ENCODE data around the gene CLDN19.
"Not testable (repeated sequence)": the region's sequence is repeated elsewhere in the genome, so short reads cannot be mapped to it uniquely, and the experiment has no call there.

Gene CLDN19

GRCh38 chr1:42737257-42737656, 2.8 kb downstream of the CLDN19 start:
- no peak for DNase-seq

DNA sequence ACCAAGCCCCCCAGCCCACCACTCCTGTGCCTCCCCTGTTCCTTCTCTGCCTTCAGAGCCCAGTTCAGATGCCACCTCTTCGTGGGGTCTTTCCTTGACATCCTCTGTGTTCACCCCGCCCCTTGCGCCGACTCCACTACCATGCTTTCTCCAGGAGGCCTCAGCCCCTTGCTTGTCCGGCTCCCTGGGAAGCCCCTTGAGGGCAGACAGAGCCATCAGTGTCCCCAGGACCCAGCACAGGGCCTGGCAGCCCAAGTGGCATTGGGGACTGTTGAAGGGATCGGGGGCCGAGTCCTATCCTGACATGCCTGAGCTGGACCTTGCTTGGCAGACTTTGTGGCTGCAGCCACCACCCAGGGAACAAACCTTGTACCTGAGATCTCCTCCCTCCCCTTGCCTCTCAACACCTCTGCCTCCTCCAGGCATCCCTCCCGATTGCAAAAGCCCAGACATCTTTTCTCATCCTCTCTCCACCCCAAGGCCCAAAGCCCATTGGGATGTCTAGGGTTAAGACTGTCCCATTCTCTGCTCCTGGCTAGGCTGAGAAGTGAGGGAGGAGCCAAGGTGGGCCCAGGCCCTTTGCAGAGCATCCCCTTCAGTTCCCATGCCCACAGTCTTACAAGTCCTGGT, 3.4 kb downstream of the CLDN19 start:
- no peak for DNase-seq

GRCh38 chr1:42736152-42736551, 3.9 kb downstream of the CLDN19 start:
- no peak for DNase-seq

DNA sequence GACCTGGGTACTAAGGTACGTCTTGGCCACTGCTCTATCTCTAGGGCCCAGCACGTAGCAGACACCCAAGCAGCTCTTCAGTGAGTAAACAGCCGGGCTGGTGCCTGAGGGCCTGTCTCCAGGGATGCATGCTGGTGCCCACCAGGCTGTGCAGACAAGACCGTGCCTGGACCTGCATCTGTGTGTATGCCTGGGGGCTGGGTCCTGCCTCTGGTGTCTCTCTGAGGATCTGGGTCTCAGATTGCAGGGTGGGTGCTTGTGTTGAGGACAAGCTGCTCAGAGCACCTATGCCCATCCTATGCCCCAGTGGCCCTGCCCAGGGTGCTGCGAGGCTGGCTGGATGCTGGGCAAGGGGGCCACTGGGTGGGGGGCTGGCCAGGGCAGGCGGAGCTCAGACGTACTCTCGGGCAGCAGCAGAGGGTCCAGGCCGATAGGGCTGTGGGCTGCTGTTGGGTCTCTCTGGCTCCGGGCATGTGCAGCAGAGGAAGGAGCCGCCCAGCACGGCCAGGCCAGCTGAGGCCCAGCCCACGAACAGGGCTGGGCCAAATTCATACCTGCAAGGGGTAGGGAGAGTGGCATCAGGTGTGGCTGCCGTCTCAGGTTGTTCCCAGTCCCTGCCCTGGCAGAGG, 4.4 kb downstream of the CLDN19 start:
- DNase-seq, result no peak

DNA sequence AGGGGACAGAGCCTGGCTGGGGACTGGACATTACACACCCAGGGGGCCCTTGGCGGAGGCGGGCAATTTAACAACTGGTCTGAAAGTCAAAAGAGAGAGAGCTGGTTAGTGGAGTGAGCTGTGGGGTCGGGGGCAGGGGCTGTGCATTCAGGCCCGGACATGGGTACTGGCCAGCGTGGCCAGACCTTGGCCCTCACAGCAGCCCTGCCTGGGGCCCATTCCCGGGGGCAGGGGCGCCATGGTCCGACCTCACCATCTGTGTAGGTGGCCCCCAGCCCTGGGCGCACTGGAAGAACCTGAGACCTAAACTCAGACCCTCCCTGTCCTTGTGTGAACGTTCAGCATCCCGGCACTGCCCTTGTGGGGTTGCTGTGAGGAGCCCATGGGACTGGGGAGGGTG, 5.0 kb downstream of the CLDN19 start:
- no peak for DNase-seq

- no peak for DNase-seq
Observed at GRCh38 chr1:42734201-42735035, 5.6 kb downstream of the CLDN19 start.

GRCh38 chr1:42733415-42734200, 6.4 kb downstream of the CLDN19 start:
- no peak for DNase-seq

DNA sequence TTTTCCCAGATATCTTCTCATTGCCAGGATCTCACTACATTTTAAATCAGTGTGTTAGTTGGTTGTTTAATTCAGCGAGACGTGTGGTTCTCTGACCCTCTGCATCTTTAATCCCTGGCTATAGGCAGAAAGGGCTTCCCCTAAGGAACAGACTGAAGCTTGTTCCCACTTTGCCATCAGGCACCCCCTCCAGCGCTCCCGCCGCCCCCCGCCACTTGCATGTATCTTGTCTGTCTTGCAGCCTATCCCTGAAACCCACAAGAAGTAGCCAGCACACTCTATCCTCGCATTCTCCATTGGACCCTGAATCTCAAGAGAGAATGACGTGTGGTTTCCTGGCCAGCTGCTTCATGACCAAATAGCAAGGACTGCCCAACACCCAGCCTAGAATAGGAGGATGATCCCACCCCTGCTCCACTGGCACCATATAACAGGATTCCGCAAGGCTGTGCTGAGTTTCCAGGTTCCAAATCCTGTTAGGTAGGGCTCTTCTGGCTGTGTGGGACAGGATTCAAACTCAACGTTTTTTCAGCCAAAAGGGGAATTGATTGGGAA, 7.8 kb downstream of the CLDN19 start:
- DNase-seq, result no peak

DNA sequence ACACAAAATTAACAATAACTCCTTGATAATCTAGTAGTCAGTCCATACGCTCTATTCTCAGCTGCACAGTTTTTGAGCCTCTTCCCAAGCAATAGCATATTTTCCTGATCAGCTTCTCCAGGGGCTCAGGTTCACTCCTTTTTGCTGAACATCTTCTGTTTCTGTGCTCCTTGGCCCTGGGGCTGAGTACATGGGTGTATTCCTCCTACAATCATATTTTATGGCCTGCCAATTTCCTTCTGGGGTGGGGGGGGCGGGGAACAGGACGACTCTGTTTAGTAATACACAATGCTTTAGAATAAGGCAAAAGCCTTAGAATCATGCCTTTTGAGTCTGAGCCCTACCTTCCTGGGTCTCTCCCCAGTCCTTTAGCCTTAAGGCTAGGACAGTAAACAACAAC, 8.5 kb downstream of the CLDN19 start:
- no peak for DNase-seq

GRCh38 chr1:42730988-42731387, 9.0 kb downstream of the CLDN19 start:
- DNase-seq, result no peak

- no peak for DNase-seq
Observed at GRCh38 chr1:42730002-42730401, 10.0 kb downstream of the CLDN19 start.

- DNase-seq, result not testable (repeated sequence)
Observed at GRCh38 chr1:42725820-42726219, 14.2 kb downstream of the CLDN19 start.

GRCh38 chr1:42723511-42723910, 16.5 kb downstream of the CLDN19 start:
- no peak for DNase-seq

DNA sequence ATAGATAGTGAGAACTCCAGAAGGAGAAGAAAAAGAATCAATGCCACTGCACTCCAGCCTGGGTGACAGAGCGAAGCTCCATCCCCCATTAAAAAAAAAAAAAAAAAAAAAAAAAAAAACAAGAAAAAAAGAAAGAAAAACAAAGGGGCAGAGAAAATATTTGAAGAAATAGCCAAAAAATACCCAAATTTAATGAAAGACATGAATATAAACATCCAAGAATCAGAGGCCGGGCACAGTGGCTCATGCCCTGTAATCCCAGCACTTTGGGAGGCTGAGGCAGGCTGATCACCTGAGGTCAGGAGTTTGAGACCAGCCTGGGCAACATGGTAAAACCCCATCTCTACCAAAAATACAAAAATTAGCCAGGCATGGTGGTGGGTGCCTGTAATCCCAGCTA, 17.6 kb downstream of the CLDN19 start:
- not testable (repeated sequence) for DNase-seq

DNA sequence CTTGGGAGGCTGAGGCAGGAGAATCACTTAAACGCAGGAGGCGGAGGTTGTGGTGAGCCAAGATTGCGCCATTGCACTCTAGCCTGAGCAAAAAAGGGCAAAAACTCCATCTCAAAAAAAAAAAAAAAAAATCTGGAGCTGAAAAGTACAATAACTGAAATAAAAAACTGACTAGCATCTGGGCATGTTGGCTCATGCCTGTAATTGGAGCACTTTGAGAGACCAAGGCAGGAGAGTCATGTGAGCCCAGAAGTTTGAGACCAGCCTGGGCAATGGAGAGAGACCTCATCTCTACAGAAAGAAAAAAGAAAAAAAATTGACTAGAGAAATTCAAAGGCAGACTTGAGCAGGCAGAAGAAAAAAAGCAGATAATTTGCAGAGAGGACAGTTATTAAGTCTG, 18.1 kb downstream of the CLDN19 start:
- no peak for DNase-seq

- no peak for DNase-seq
Observed at GRCh38 chr1:42720868-42721267, 19.2 kb downstream of the CLDN19 start.

DNA sequence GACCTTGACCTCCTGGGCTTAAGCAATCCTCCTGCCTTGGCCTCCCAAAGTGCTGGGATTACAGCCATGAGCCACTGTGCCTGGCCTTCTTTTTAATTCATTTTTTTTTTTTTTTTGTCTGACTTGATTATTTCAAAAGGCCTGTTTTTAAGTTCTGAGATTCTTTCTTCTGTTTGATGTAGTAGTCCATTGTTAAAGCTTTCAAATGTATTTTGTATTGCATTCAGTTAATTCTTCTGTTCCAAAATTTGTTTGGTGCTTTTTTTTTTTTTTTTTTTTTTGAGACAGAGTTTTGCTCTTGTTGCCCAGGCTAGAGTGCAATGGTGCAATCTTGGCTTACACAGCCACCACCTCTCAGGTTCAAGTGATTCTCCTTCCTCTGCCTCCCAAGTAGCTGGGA, 25.6 kb downstream of the CLDN19 start:
- DNase-seq, result not testable (repeated sequence)

- DNase-seq, result no peak
Observed at GRCh38 chr1:42713293-42713692, 26.7 kb downstream of the CLDN19 start.

DNA sequence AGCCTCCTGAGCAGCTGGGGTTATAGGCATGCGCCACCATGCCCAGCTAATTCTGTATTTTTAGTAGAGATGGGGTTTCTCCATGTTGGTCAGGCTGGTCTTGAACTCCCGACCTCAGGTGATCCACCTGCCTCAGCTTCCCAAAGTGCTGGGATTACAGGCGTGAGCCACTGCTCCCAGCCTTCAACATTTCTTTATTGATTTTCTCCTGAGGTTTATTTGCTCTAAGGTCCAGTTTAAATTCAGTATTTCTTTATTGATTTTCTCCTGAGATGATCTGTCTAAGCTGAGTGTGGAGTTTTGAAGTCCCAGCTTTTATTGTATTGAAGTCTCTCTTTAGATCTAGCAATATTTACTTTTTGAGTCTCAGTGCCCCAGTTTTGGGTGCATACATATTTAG, 27.2 kb downstream of the CLDN19 start:
- not testable (repeated sequence) for DNase-seq

DNA sequence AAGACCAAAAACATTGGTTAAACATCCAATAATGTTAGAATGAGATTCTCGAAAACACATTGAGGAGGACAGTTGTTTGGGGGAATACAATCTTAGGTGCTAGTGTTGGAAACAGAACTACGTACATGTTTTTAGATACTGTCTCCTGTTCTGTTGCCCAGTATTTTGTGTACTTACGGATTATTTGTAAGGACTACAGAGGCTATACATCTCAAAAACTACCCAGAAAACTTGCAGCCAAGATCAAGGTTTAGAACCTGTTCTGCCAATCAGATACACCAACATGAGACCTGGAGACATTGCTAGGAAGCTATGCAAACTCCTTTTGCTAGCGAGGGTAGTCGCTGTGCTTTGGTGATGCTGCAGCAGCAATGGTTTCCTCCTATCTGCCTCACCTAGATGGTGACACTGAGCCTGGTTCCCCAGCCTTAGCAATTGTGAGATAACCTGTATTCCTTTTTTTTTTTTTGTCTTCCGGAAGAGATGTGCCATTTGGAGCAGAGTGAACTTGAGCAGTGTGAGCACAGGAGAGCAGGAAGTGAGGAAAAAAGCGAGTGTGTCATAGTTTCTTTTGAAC, 36.1 kb downstream of the CLDN19 start:
- no peak for DNase-seq

DNA sequence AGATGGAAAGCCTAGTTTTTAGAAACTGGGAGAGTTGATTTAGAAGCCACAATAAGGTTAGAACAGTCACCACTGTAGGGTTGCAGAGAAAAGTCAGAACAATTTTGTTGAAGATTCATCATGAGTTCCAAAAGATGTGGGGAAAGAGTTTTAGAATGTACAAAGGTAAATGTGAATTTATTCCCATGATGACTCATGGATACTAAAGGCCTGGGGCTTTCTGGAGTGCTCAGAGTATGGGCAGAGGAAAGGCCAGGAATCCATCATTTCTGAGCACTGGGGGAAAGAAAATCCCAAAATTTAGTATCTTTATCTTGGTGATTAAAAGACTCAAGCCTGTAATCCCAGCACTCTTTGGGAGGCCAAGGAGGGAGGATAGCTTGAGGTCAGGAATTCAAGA, 40.0 kb downstream of the CLDN19 start:
- no peak for DNase-seq

DNA sequence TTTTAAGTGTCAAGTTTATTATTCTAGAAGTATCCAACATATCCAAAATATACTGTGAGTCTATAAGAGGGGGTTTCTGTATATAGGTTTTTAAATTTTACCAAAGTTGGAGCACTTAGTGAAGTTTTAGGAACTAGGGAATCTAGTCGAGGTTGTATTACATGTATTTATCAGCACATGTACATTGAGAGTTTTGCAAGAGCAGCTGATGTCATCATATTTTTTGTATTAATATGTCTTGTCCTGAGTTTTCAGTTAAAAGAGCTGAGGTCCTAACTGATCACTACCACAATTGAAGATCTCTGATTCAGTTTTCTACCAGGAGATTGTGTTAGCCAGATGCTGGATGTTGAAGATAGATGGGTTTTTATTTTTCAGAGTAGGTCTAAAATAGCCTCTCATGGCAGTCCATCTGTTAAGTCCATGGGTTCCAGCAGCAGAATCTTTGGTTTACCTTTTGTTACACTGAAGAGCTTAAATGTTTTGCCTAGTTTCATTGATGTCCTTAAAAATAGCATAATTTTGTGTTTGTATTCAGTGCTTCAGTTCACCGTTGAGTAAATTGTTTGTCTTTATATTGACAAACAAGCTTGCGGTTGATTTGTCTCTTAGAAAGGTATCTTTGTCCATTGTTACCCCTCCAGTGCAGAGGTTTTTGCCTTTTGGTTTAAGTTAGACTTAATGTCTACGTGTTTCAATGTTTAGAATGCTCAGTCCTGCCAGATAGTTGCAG, 41.8 kb downstream of the CLDN19 start:
- DNase-seq, result no peak

All from T1000 (cell line).